Measurements from ENCODE around the gene PTH2.

PTH2 gene

DNA sequence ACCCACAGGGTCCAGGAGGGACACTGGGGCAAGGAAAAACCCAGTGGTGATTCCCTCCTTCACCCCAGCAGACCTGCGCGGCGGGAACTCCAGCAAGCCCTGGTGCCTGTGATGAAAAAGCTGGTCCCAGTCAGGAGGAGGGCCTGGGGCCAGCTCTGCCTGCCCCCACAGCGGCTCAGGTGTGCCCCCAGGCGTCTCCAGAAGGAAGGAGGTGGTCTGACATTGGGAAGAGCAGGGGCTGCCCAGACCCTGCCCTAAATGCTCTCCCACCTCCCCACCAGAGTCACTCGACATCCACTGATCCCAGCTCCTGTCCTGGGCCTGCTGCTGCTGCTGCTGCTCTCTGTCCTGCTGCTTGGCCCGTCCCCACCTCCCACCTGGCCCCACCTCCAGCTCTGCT, 6.2 kb downstream of the PTH2 start:
- TF ChIP-seq ZNF274 (IDR thresholded peaks at IDR 0.05; ENCODE audit: low read depth, low read length) = no peak
- no peak overlapping the region for H3K4me3 ChIP-seq (ENCODE audit: low read length)

- no peak overlapping the region for H3K4me3 ChIP-seq (ENCODE audit: low read length)
- TF ChIP-seq ZNF274 (IDR thresholded peaks at IDR 0.05; ENCODE audit: low read depth, low read length) = no peak
Measured at GRCh38 chr19:49415810-49416200, 7.4 kb downstream of the PTH2 start.

GRCh38 chr19:49415102-49415809, 8.0 kb downstream of the PTH2 start:
- no peak overlapping the region for H3K4me3 ChIP-seq (ENCODE audit: low read length)
- no peak for TF ChIP-seq ZNF274 (IDR thresholded peaks at IDR 0.05; ENCODE audit: low read depth, low read length)

- no peak overlapping the region for H3K4me3 ChIP-seq (ENCODE audit: low read length)
- no peak for TF ChIP-seq ZNF274 (IDR thresholded peaks at IDR 0.05; ENCODE audit: low read depth, low read length)
Measured at GRCh38 chr19:49414256-49414655, 9.0 kb downstream of the PTH2 start.

DNA sequence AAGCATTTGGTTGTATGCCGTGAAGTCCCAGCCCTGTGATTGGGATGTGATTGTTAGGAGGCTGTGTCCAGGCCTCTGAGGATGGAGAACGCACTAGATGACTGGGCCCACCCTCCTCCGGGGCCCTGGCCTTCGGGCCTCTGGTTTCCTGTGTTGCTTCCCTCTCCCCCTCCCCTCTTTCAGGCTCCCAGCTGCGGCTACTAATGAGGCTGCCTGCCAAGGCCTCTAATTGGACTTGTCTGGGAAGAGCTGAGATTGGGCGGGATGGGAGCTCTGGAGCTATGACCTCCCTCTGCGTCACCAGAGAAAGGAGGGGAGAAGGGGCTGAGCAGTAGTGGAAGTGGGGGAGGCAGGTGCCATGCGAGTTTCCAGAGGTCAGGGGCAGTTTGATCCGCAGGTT, 9.9 kb downstream of the PTH2 start:
- H3K4me3 ChIP-seq (ENCODE audit: low read length) = no peak overlapping the region
- TF ChIP-seq ZNF274 (IDR thresholded peaks at IDR 0.05; ENCODE audit: low read depth, low read length) = no peak

DNA sequence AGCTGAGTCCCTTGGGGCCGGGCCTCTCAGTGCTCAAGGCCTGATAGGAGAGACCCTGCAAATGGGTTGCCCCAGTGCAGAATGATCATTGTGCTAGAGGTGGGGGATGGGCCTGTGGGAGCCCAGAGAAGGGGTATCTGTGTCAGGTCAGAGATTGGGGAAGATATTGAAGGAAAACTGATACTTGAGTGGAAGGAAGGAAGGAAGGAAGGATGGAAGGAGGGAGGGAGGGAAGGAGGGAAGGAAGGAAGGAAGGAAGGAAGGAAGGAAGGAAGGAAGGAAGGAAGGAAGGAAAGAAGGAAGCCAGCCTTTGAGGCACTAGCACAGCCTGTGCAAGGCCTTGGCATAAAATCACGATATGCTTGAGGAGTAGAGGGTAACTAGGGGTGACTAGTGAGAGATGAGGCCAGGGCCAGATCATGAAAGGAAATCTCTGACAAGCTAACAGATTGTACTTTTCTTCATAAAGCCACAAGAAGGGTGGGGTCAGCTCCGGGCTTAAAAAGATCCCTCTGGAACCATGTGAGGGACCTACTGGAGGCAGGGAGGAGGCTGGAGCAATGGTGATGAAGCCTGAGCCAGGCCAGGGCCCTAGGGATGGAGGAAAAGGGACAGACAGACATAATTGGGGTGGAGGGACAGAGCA, 11.4 kb downstream of the PTH2 start:
- H3K4me3 ChIP-seq (ENCODE audit: low read length) = no peak overlapping the region
- no peak for TF ChIP-seq ZNF274 (IDR thresholded peaks at IDR 0.05; ENCODE audit: low read depth, low read length)

- no peak for TF ChIP-seq ZNF274 (IDR thresholded peaks at IDR 0.05; ENCODE audit: low read depth, low read length)
- no peak overlapping the region for H3K4me3 ChIP-seq (ENCODE audit: low read length)
Measured at GRCh38 chr19:49409441-49410029, 13.7 kb downstream of the PTH2 start.

DNA sequence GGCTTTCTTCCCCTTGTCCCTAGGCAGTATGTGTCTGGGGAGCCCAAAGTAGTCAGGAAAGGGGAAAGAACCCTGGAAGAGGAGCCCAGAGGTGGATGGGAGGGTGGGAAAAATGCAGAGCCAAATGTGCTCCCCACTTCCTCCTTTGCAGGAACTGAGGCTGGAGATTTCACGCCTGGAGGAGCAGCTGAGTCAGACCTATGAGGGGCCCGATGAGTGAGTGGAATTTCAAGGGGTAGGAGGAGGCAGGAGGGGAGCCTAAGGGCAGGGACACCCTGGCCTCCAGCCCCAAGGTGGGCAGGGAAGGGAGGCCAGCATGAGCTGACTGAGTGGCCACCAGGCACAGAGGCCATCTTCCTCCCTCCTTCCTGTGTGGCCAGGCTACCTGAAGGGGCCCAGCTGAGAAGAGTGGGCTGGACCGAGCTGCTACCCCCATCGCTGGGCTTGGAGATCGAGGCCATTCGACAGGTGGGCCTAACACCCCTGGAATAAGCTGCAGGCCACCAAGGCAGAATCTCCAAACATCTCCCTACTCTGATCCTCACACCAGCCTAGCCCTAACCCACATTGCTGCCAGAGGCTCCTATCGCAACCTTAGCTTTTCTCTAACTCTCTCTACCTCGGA, 14.3 kb downstream of the PTH2 start:
- no peak for TF ChIP-seq ZNF274 (IDR thresholded peaks at IDR 0.05; ENCODE audit: low read depth, low read length)
- H3K4me3 ChIP-seq (ENCODE audit: low read length) = no peak overlapping the region

DNA sequence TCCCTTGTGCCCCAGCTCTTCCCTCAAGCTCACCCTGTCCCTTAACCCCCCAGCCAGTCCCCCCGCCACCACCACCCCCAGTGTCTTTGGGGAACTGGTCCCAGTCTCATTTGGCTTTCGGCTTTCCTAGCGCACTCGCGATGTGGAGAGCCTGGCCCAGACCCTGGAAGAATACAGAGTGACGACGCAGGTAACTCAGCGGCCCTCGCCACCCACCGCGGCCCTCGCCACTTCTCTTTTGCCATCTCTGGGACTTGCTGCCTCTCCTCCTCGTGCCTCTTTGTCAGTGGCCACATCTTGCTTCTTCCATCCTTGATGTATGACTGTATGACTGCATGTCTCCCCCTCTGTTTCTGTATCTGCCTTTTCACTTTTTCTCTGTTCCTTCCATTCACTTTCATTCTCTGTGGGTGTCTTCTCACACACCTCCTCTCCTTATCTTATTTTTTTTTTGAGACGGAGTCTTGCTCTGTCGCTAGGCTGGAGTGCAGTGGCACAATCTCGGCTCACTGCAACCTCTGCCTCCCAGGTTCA, 15.7 kb downstream of the PTH2 start:
- no peak for TF ChIP-seq ZNF274 (IDR thresholded peaks at IDR 0.05; ENCODE audit: low read depth, low read length)
- H3K4me3 ChIP-seq (ENCODE audit: low read length) = no peak overlapping the region

- no peak overlapping the region for H3K4me3 ChIP-seq (ENCODE audit: low read length)
- TF ChIP-seq ZNF274 (IDR thresholded peaks at IDR 0.05; ENCODE audit: low read depth, low read length) = no peak
Measured at GRCh38 chr19:49407079-49407478, 16.2 kb downstream of the PTH2 start.

DNA sequence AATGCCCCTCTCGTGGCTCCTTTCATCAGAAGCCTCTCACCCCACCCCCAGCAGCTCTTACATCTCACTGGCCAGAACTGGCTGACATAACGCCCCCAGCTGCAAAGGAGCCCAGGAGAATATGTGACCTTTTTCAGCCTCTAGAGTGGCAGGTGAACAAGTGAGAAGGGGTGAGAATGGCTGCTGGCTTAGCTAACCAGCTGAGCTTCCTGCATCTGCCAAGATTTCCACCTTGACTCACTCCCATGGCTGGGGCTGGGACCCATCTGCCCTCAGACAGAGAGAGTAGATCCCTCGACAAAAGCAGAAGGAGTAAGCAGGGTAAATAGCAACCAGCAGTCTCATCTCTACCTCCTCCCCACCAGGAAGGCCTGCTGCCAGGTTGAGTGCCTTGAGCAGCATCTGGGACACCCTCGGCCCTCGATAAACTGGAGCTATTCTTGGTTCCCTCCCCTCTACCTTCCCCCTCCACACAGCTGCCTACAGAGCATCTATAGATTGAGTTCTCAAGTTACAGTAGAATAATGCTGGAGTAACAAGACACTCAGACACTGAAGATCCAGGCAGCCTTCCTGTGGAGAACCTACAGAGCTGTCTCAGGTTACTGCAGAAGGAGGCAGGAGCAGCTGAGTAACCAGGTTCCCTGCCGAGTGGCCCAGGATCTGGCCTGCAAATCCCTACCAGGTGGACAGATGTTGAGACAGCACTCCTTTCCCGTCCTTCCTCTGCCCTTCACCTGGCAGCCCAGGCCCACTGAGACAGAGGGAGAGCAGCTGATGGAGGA, 19.6 kb downstream of the PTH2 start:
- no peak for TF ChIP-seq ZNF274 (IDR thresholded peaks at IDR 0.05; ENCODE audit: low read depth, low read length)
- H3K4me3 ChIP-seq (ENCODE audit: low read length) = no peak overlapping the region

GRCh38 chr19:49400029-49400428, 23.2 kb downstream of the PTH2 start:
- H3K4me3 ChIP-seq (ENCODE audit: low read length) = no peak overlapping the region
- TF ChIP-seq ZNF274 (IDR thresholded peaks at IDR 0.05; ENCODE audit: low read depth, low read length) = no peak

DNA sequence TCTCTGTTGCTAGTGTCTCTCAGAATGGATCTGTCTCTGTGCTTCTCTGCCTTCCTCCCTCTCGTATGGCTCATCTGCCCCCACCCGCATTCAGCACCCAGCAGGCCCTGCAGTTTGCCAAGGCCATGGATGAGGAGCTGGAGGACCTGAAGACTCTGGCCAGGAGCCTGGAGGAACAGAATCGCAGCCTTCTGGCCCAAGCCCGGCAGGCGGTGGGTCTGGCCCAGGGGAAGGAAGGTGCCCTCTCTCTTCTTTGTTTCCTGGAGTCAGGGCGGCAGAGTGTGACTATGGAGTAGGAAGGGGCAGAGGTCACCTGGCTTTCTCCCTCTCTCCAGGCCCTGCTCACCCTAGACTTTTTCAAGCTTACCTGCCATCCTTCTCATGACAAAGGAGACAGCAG, 24.3 kb downstream of the PTH2 start:
- no peak overlapping the region for H3K4me3 ChIP-seq (ENCODE audit: low read length)
- no peak for TF ChIP-seq ZNF274 (IDR thresholded peaks at IDR 0.05; ENCODE audit: low read depth, low read length)
